Erythroblast (primary cell): ENCODE data around the gene SGCA.

Source experiments
- GATA1 ChIP-seq: IDR thresholded peaks from 2 replicates; pipeline ENCODE4 v1.6.1; 2011; ENCODE audit warnings: low read depth, mild to moderate bottlenecking, control low read depth, low read length, moderate library complexity
- POLR2A ChIP-seq: IDR thresholded peaks from 2 replicates; pipeline ENCODE4 v1.6.1; 2011; ENCODE audit warnings: mild to moderate bottlenecking, low read length

DNA sequence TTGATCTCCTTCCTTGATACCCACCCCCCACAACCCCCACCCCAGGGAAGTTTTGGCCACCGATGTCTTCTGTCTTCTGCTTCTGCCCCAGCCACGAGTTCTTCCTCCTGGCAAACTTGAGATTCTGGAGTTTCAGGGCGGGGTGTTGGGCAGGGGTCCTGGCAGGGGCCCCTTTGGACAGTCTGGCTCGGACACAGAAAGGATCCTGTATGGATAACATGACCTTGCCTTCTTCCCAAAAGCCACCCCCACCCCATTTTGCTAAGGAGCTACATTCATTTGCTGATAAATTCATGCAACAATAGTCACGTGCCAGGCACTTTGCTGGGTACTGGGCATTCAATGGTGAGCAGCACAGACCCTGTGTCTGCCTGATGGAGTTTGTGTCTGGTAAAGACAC is 41.5 kb downstream of the SGCA start:
- TF ChIP-seq POLR2A: no peak
- no peak for TF ChIP-seq GATA1
